Sigmoid colon (tissue), 7 donors: ENCODE data around the gene ARMH3. TPM values are rescaled to one million over a fixed set of nuclear protein-coding genes. Genes with fewer than 3 reads are reported as not detected.

ENCODE experiments used
- DNase-seq: peaks from one replicate; pipeline ENCODE4 v3.0.0-alpha.2; 2019
- H3K27ac ChIP-seq, 4 donors: fragments of 200-600 bp; sonication (generic); one replicate each; pipeline ENCODE4 v1.5.1; 2016 to 2019; ENCODE audit warnings: mild to moderate bottlenecking in 1 of 4
- H3K27me3 ChIP-seq, 3 donors: fragments of 200-600 bp; sonication (generic); one replicate each; pipeline ENCODE4 v1.5.1; 2019; ENCODE audit warnings: mild to moderate bottlenecking in 1 of 3
- H3K36me3 ChIP-seq, 4 donors: fragments of 200-600 bp; sonication (generic); one replicate each; pipeline ENCODE4 v1.5.1; 2016 to 2019
- H3K4me1 ChIP-seq, 4 donors: fragments of 200-600 bp; sonication (generic); one replicate each; pipeline ENCODE4 v1.5.1; 2017 to 2019
- H3K4me3 ChIP-seq, 4 donors: fragments of 200-600 bp; sonication (generic); one replicate each; pipeline ENCODE4 v1.5.1; 2017 to 2019; ENCODE audit warnings: mild to moderate bottlenecking in 2 of 4, moderate library complexity in 1 of 4
- H3K9me3 ChIP-seq, 4 donors: fragments of 200-600 bp in 3 of 4; sonication (generic) in 3 of 4; one replicate each; pipeline versions ENCODE4 v1.5.1 to v1.6.1; 2013 to 2019
- CTCF ChIP-seq, 4 experiments: fragments of 450-650 bp in 3 of 4; fragments of 200-600 bp in 1 of 4; IDR thresholded peaks; one replicate each; pipeline ENCODE4 v1.5.1; 2016 to 2019; ENCODE audit warnings: antibody characterized with exemption in 4 of 4, mild to moderate bottlenecking in 3 of 4, moderate library complexity in 2 of 4
- EP300 ChIP-seq, 4 donors: sonication (generic); formaldehyde crosslinking; IDR thresholded peaks; one replicate each; pipeline ENCODE4 v1.6.1; 2017; ENCODE audit warnings: antibody characterized with exemption in 4 of 4
- POLR2A ChIP-seq, 2 donors: fragments of 450-650 bp; IDR thresholded peaks; one replicate each; pipeline ENCODE4 v1.6.1; 2016; ENCODE audit warnings: antibody characterized with exemption in 2 of 2, mild to moderate bottlenecking in 2 of 2, moderate library complexity in 2 of 2
- POLR2AphosphoS5 ChIP-seq, 4 donors: sonication (generic); formaldehyde crosslinking; IDR thresholded peaks; one replicate each; pipeline ENCODE4 v1.6.1; 2017; ENCODE audit warnings: antibody characterized with exemption in 4 of 4
- WGBS, 2 donors: extraction: QIAGEN DNeasy Blood & Tissue Kit; methylation state at CpG; one replicate each; pipeline ENCODE4 v1.1.7; 2013; 5-methylcytosine and 5-hydroxymethylcytosine counted together
- intact Hi-C: fragments of 100-400 bp; cut with DNase I; formaldehyde crosslinking; loops from one replicate; pipeline ENCODE4 v1.15.1; 2023
- polyA plus RNA-seq, 3 donors: library from polyadenylated mRNA; stranded (reverse); fragments of 200-250 nt; gene quantifications; one replicate each; pipeline ENCODE4 v1.2.3, GENCODE V29; 2013
- total RNA-seq, 4 donors: library from RNA; depleted of rRNA; stranded (reverse); fragments of >200 nt; gene quantifications; one replicate each; pipeline ENCODE4 v1.1.0, GENCODE V29; 2016
- donor health status: healthy with polysubstance abuse.
- donor health status: Bipolar disorder and iron deficiency.
- donor health status: healthy.

ARMH3 gene
- total and polyA plus RNA-seq, 7 donors: 17.4 to 23.2 (median 19.1) TPM

- 71 to 82% methylated on average over 4 of the region's 4 CpGs for WGBS, 2 donors
- H3K27ac ChIP-seq: no peak overlapping the region
- peaks cover 0 to 20% (median 9%) of the 10 kb centered on the region in 4 donors for H3K4me1 ChIP-seq
- H3K9me3 ChIP-seq: no peaks in the 10 kb centered on the region
- DNase-seq: peak; percentile 88
- H3K27me3 ChIP-seq: no peaks in the 10 kb centered on the region
- no peak for TF ChIP-seq EP300 (IDR thresholded peaks at IDR 0.05)
- no peak for TF ChIP-seq POLR2AphosphoS5 (IDR thresholded peaks at IDR 0.05)
- peak; percentile 73 to 89 (median 81) for TF ChIP-seq CTCF (IDR thresholded peaks at IDR 0.05)
- no peak overlapping the region for H3K4me3 ChIP-seq
- peaks cover 0 to 3% (median 0%) of the 10 kb centered on the region in 4 donors for H3K36me3 ChIP-seq
- intact Hi-C loops: loop anchor here (5.0 kb wide), 1 partner anchor 236 kb away; no protein-coding TSS in a partner anchor
These were observed 16.9 kb upstream of the ARMH3 start for GRCh38 chr10:102072673-102073527.

- no peak overlapping the region for H3K4me3 ChIP-seq
- H3K9me3 ChIP-seq: no peaks in the 10 kb centered on the region
- TF ChIP-seq EP300 (IDR thresholded peaks at IDR 0.05) (no peak), POLR2A (IDR thresholded peaks at IDR 0.05) (no peak), CTCF (IDR thresholded peaks at IDR 0.05) (no peak), POLR2AphosphoS5 (IDR thresholded peaks at IDR 0.05) (no peak)
- H3K36me3 ChIP-seq: peaks cover 0 to 12% (median 7%) of the 10 kb centered on the region in 4 donors
- peaks cover 0 to 48% (median 33%) of the 10 kb centered on the region in 4 donors for H3K4me1 ChIP-seq
- no peak overlapping the region for H3K27ac ChIP-seq
- intact Hi-C loops: no loop called here
- DNase-seq: no peak
- H3K27me3 ChIP-seq: no peaks in the 10 kb centered on the region
These were observed 13.1 kb upstream of the ARMH3 start for GRCh38 chr10:102069071-102069470.

GRCh38 chr10:102068216-102068615 lies 12.2 kb upstream of the ARMH3 start:
- Histone ChIP-seq H3K9me3 (no peaks in the 10 kb centered on the region), H3K27me3 (no peaks in the 10 kb centered on the region), H3K27ac (no peak overlapping the region), H3K4me1 (peaks cover 0 to 48% (median 33%) of the 10 kb centered on the region in 4 donors), H3K4me3 (no peak overlapping the region), H3K36me3 (peaks cover 0 to 12% (median 7%) of the 10 kb centered on the region in 4 donors)
- peak; percentile 69 for DNase-seq
- 13 to 74% methylated on average over 1 of the region's 1 CpG for WGBS, 2 donors
- TF ChIP-seq POLR2AphosphoS5 (IDR thresholded peaks at IDR 0.05): no peak
- TF ChIP-seq CTCF (IDR thresholded peaks at IDR 0.05): no peak
- no peak for TF ChIP-seq POLR2A (IDR thresholded peaks at IDR 0.05)
- TF ChIP-seq EP300 (IDR thresholded peaks at IDR 0.05): no peak
- intact Hi-C loops: no loop called here

- Histone ChIP-seq H3K27ac (no peak overlapping the region), H3K4me3 (no peak overlapping the region), H3K9me3 (no peaks in the 10 kb centered on the region), H3K27me3 (no peaks in the 10 kb centered on the region), H3K36me3 (peaks cover 0 to 12% (median 7%) of the 10 kb centered on the region in 4 donors), H3K4me1 (peaks cover 0 to 44% (median 33%) of the 10 kb centered on the region in 4 donors)
- TF ChIP-seq POLR2AphosphoS5 (IDR thresholded peaks at IDR 0.05): no peak
- no peak for TF ChIP-seq POLR2A (IDR thresholded peaks at IDR 0.05)
- no peak for TF ChIP-seq CTCF (IDR thresholded peaks at IDR 0.05)
- TF ChIP-seq EP300 (IDR thresholded peaks at IDR 0.05): no peak
- intact Hi-C loops: no loop called here
- 86 to 92% methylated on average over 18 of the region's 18 CpGs for WGBS, 2 donors
- no peak for DNase-seq
These were observed 11.3 kb upstream of the ARMH3 start for GRCh38 chr10:102067091-102067916.
